Right atrium auricular region (tissue), 2 donors: Measurements from ENCODE around the gene WDR93. TPM values are rescaled to one million over a fixed set of nuclear protein-coding genes. Genes with fewer than 3 reads are reported as not detected.
"Not testable (repeated sequence)": the region's sequence is repeated elsewhere in the genome, so short reads cannot be mapped to it uniquely, and the experiment has no call there.

Source experiments
- DNase-seq: peaks from one replicate; pipeline ENCODE4 v3.0.0-alpha.2; 2019; ENCODE audit warnings: low spot score
- H3K27ac ChIP-seq, 2 donors: fragments of 200-600 bp; sonication (generic); 1 replicate in 1 of 2; 2 replicates in 1 of 2; pipeline ENCODE4 v1.5.1; 2016 to 2019
- H3K27me3 ChIP-seq, 2 donors: fragments of 200-600 bp; sonication (generic); one replicate each; pipeline versions ENCODE4 v1.5.1 to v1.6.0; 2017 to 2019
- H3K36me3 ChIP-seq: fragments of 200-600 bp; sonication (generic); one replicate; pipeline ENCODE4 v1.5.1; 2016
- H3K4me1 ChIP-seq, 2 donors: fragments of 200-600 bp; sonication (generic); one replicate each; pipeline versions ENCODE4 v1.5.1 to v1.6.0; 2017 to 2019
- H3K4me3 ChIP-seq, 2 donors: fragments of 200-600 bp; sonication (generic); 1 replicate in 1 of 2; 2 replicates in 1 of 2; pipeline ENCODE4 v1.5.1; 2017 to 2019; ENCODE audit warnings: mild to moderate bottlenecking in 1 of 2, moderate library complexity in 1 of 2
- H3K9me3 ChIP-seq, 2 donors: fragments of 200-600 bp; sonication (generic); one replicate each; pipeline ENCODE4 v1.5.1; 2019
- total RNA-seq, 2 donors: library from RNA; depleted of rRNA; stranded (reverse); fragments of >200 nt; gene quantifications; one replicate each; pipeline ENCODE4 v1.1.0, GENCODE V29; 2016
- TF ChIP-seq, protein P1 (sequence below), 2 donors: fragments of 200-600 bp; sonication (generic); IDR thresholded peaks; one replicate each; pipeline ENCODE4 v1.5.1; 2019; ENCODE audit warnings: antibody characterized with exemption in 2 of 2

Gene WDR93
- total RNA-seq, 2 donors from 2014 or later: 0.20 TPM; not detected in 1

GRCh38 chr15:89785064-89785773 lies 94.6 kb downstream of the WDR93 start:
- H3K4me3 ChIP-seq: no peak overlapping the region
- TF ChIP-seq, protein P1, sequence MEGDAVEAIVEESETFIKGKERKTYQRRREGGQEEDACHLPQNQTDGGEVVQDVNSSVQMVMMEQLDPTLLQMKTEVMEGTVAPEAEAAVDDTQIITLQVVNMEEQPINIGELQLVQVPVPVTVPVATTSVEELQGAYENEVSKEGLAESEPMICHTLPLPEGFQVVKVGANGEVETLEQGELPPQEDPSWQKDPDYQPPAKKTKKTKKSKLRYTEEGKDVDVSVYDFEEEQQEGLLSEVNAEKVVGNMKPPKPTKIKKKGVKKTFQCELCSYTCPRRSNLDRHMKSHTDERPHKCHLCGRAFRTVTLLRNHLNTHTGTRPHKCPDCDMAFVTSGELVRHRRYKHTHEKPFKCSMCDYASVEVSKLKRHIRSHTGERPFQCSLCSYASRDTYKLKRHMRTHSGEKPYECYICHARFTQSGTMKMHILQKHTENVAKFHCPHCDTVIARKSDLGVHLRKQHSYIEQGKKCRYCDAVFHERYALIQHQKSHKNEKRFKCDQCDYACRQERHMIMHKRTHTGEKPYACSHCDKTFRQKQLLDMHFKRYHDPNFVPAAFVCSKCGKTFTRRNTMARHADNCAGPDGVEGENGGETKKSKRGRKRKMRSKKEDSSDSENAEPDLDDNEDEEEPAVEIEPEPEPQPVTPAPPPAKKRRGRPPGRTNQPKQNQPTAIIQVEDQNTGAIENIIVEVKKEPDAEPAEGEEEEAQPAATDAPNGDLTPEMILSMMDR (IDR thresholded peaks at IDR 0.05): no peak
- H3K27ac ChIP-seq: no peak overlapping the region
- H3K4me1 ChIP-seq: no peaks in the 10 kb centered on the region
- no peaks in the 10 kb centered on the region for H3K36me3 ChIP-seq
- no peaks in the 10 kb centered on the region for H3K27me3 ChIP-seq
- H3K9me3 ChIP-seq: peaks cover 0 to 10% of the 10 kb centered on the region in 2 donors
- no peak for DNase-seq

DNA sequence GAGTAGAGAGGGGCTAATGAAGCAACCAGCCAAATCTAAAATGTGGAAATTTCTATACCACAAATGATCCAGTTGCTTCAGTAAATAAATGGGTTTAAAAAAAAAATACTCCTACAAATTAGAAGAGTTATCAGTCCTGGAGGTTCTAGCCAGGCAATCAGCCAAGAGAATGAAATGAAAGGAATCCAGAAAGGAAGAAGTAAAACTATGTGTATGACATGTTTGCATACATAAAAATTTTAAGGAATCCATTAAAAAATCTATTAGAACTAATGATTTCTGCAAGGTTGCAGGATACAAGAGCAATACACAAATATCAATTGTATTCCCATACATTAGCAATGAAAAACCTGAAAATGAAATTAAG lies 95.1 kb downstream of the WDR93 start:
- no peaks in the 10 kb centered on the region for H3K4me1 ChIP-seq
- DNase-seq: no peak
- peaks cover 0 to 10% of the 10 kb centered on the region in 2 donors for H3K9me3 ChIP-seq
- H3K36me3 ChIP-seq: no peaks in the 10 kb centered on the region
- TF ChIP-seq, protein P1 (IDR thresholded peaks at IDR 0.05): no peak
- no peak overlapping the region for H3K4me3 ChIP-seq
- H3K27me3 ChIP-seq: no peaks in the 10 kb centered on the region
- no peak overlapping the region for H3K27ac ChIP-seq

- H3K9me3 ChIP-seq: peaks cover 0 to 10% of the 10 kb centered on the region in 2 donors
- H3K36me3 ChIP-seq: no peaks in the 10 kb centered on the region
- TF ChIP-seq, protein P1 (IDR thresholded peaks at IDR 0.05): no peak
- no peaks in the 10 kb centered on the region for H3K27me3 ChIP-seq
- H3K27ac ChIP-seq: no peak overlapping the region
- no peak overlapping the region for H3K4me3 ChIP-seq
- no peak for DNase-seq
- H3K4me1 ChIP-seq: no peaks in the 10 kb centered on the region
These were observed 97.3 kb downstream of the WDR93 start for GRCh38 chr15:89787944-89788343.

GRCh38 chr15:89788585-89788984 lies 98.0 kb downstream of the WDR93 start:
- H3K36me3 ChIP-seq, H3K27ac ChIP-seq: not testable (repeated sequence)

DNA sequence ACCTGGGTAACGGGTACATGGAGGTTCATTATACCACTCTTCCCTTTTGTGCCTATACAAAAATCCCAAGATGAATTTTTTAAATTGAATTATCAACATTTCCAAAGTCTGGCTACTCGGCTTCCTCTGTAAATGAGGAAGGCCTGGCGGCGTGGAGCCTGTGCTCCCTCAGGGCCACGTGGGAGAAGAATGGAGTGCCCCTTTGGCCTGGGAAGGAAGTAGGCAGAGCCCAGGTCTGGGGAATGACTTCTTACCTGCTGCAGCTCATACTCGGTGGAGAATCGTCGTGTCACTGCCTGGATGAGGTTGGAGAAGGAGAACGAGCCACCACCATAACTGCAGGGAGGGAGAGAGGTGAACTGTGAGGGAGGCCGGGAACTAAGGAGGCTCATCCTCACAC lies 99.6 kb downstream of the WDR93 start:
- no peak for DNase-seq
- H3K36me3 ChIP-seq: no peaks in the 10 kb centered on the region
- no peaks in the 10 kb centered on the region for H3K4me1 ChIP-seq
- TF ChIP-seq, protein P1 (IDR thresholded peaks at IDR 0.05): no peak
- H3K4me3 ChIP-seq: no peak overlapping the region
- H3K9me3 ChIP-seq: peaks cover 0 to 10% of the 10 kb centered on the region in 2 donors
- no peak overlapping the region for H3K27ac ChIP-seq
- no peaks in the 10 kb centered on the region for H3K27me3 ChIP-seq

More at GRCh38 chr15:89788585-89788984, 98.0 kb downstream of the WDR93 start:
- H3K9me3 ChIP-seq: peaks cover 0 to 10% of the 10 kb centered on the region in 2 donors
- not testable (repeated sequence) for H3K4me3 ChIP-seq, H3K4me1 ChIP-seq, H3K27me3 ChIP-seq, DNase-seq

- Histone ChIP-seq H3K27ac (no peak overlapping the region), H3K27me3 (no peaks in the 10 kb centered on the region), H3K4me3 (no peak overlapping the region), H3K36me3 (no peaks in the 10 kb centered on the region), H3K9me3 (peaks cover 0 to 10% of the 10 kb centered on the region in 2 donors), H3K4me1 (no peaks in the 10 kb centered on the region)
- no peak for DNase-seq
- TF ChIP-seq, protein P1 (IDR thresholded peaks at IDR 0.05): no peak
These were observed 100.0 kb downstream of the WDR93 start for GRCh38 chr15:89790661-89791060.
